ENCODE measurements around the gene EHMT1. TPM values are rescaled to one million over a fixed set of nuclear protein-coding genes. Genes with fewer than 3 reads are reported as not detected.

Gene EHMT1
- polyA plus RNA-seq, 3 donors = 10.1 to 46.5 (median 15.0) TPM

DNA sequence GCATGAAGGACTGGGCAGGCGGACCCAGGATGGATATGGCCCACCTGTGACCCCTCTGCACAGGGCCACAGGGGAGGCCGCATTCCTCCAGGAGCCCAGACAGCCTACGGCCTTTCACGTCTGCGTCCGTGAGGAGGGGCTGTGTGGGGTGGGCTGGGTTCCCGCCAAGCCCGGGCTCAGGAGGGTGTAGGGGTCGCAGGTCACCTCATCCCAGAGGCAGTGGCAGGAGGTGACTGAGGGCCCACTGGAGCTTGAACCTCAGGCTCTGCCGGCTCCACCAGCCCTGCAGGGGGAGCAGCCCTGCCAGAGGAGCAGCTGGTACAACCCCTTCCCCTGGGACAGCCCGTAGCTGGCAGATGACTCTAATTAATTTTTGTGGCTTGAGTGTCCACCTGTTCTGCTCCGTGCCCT is 218.0 kb downstream of the EHMT1 start:
- Histone ChIP-seq H3K9me3 (replicated peaks in 1 of 2; ENCODE audit: control insufficient read depth in 1 of 2, insufficient read depth in 1 of 2, low read length in 2 of 2) (peaks cover 0 to 19% of the 10 kb centered on the region in 2 donors), H3K27ac (ENCODE audit: low read depth in 1 of 2, low read length in 2 of 2) (no peak overlapping the region), H3K79me2 (ENCODE audit: insufficient read depth, low read length) (no peaks in the 10 kb centered on the region), H3K4me3 (replicated peaks in 1 of 3; ENCODE audit: low read depth in 2 of 3, low read length in 3 of 3) (no peak overlapping the region), H3K4me1 (ENCODE audit: control insufficient read depth in 1 of 2, insufficient read depth in 2 of 2, low read length in 2 of 2) (no peaks in the 10 kb centered on the region), H2AFZ (ENCODE audit: insufficient read depth, low read depth, low read length, poor library complexity, severe bottlenecking) (no peak overlapping the region), H3K4me2 (replicated peaks; ENCODE audit: extremely low read depth, low read length, poor library complexity, severe bottlenecking) (no peak overlapping the region), H3K36me3 (replicated peaks in 1 of 2; ENCODE audit: control insufficient read depth in 1 of 2, insufficient read depth in 2 of 2, low read length in 2 of 2) (peaks cover 46 to 54% of the 10 kb centered on the region in 2 donors), H4K20me1 (ENCODE audit: insufficient read depth, low read length) (no peaks in the 10 kb centered on the region), H3K9ac (ENCODE audit: insufficient read depth, low read length, poor library complexity, severe bottlenecking) (no peak overlapping the region), H3K27me3 (ENCODE audit: control insufficient read depth in 2 of 2, insufficient read depth in 2 of 2, low read length in 2 of 2) (no peaks in the 10 kb centered on the region)
- Mint-ChIP-seq H3K4me3 (no peak overlapping the region), H3K9me3 (peaks cover 5 to 21% (median 9%) of the 10 kb centered on the region in 7 donors), H3K27ac (no peak overlapping the region), H3K36me3 (peaks cover 28 to 47% of the 10 kb centered on the region in 2 donors), H3K4me1 (no peaks in the 10 kb centered on the region), H3K27me3 (ENCODE audit: low read depth in 3 of 3) (peaks cover 0 to 2% (median 0%) of the 10 kb centered on the region in 3 donors)
- no peak for DNase-seq
- TF ChIP-seq, protein P1, sequence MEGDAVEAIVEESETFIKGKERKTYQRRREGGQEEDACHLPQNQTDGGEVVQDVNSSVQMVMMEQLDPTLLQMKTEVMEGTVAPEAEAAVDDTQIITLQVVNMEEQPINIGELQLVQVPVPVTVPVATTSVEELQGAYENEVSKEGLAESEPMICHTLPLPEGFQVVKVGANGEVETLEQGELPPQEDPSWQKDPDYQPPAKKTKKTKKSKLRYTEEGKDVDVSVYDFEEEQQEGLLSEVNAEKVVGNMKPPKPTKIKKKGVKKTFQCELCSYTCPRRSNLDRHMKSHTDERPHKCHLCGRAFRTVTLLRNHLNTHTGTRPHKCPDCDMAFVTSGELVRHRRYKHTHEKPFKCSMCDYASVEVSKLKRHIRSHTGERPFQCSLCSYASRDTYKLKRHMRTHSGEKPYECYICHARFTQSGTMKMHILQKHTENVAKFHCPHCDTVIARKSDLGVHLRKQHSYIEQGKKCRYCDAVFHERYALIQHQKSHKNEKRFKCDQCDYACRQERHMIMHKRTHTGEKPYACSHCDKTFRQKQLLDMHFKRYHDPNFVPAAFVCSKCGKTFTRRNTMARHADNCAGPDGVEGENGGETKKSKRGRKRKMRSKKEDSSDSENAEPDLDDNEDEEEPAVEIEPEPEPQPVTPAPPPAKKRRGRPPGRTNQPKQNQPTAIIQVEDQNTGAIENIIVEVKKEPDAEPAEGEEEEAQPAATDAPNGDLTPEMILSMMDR (IDR thresholded peaks at IDR 0.05) = no peak
- intact Hi-C loops (cut with micrococcal nuclease) = no loop called here
- WGBS (ENCODE audit: insufficient coverage) = 87% methylated on average over 12 of the region's 12 CpGs

DNA sequence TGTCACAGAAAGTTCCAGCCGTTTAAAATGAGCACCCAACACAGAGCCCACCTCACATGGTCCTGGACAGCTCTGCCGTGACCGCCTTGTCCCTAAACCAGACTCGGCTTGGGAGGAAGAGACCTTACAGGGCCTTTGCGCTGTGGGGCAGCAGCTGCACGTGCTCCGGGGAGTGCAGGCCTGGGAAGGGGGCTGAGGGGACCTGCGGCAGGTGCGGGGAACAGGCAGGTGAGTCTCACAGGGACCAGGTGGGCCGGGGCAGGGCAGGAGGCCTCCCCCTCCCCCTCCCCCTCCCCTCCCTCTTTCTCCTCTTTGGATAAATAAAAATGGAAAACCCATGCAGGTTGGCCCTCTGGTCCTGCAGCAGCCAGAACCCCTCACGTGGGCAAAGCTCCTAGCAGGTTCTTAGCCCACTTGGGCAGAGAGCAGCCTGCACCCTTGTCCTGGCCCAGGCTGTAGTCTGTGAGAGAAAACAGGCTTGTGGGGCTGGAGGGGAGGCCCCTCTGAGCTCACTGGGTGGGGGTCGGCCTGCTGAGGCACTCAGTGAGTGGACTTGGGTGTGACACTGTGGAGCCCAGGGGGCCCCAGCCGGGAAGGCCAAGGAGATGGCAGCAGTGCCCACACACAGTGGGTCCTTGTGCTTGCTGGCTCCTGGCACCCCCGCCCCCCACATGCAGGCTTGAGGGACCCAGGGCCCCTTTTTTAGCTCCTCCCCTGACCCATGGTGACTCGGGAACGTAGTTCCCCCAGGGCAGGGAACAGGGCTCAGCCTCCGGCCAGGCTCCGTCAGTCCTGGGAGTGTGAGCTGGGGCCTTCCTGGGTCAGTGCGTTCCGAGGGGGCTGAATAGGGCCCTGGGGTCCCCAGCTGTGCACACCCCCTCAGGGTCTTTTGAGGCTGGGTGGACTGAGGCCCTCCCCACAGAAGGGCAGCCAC is 218.8 kb downstream of the EHMT1 start:
- Mint-ChIP-seq H3K36me3 (peaks cover 26 to 40% of the 10 kb centered on the region in 2 donors), H3K4me3 (no peak overlapping the region), H3K4me1 (no peaks in the 10 kb centered on the region), H3K9me3 (peaks cover 5 to 21% (median 9%) of the 10 kb centered on the region in 7 donors), H3K27ac (peak overlapping the region in 1 of 7 donors; percentile 16), H3K27me3 (ENCODE audit: low read depth in 3 of 3) (peaks cover 0 to 2% (median 0%) of the 10 kb centered on the region in 3 donors)
- Histone ChIP-seq H3K4me1 (ENCODE audit: control insufficient read depth in 1 of 2, insufficient read depth in 2 of 2, low read length in 2 of 2) (no peaks in the 10 kb centered on the region), H3K4me2 (replicated peaks; ENCODE audit: extremely low read depth, low read length, poor library complexity, severe bottlenecking) (no peak overlapping the region), H3K27ac (ENCODE audit: low read depth in 1 of 2, low read length in 2 of 2) (no peak overlapping the region), H3K9me3 (replicated peaks in 1 of 2; ENCODE audit: control insufficient read depth in 1 of 2, insufficient read depth in 1 of 2, low read length in 2 of 2) (peaks cover 0 to 19% of the 10 kb centered on the region in 2 donors), H2AFZ (ENCODE audit: insufficient read depth, low read depth, low read length, poor library complexity, severe bottlenecking) (no peak overlapping the region), H3K36me3 (replicated peaks in 1 of 2; ENCODE audit: control insufficient read depth in 1 of 2, insufficient read depth in 2 of 2, low read length in 2 of 2) (peaks cover 39 to 47% of the 10 kb centered on the region in 2 donors), H3K27me3 (ENCODE audit: control insufficient read depth in 2 of 2, insufficient read depth in 2 of 2, low read length in 2 of 2) (no peaks in the 10 kb centered on the region), H3K9ac (ENCODE audit: insufficient read depth, low read length, poor library complexity, severe bottlenecking) (no peak overlapping the region), H4K20me1 (ENCODE audit: insufficient read depth, low read length) (no peaks in the 10 kb centered on the region), H3K4me3 (replicated peaks in 1 of 3; ENCODE audit: low read depth in 2 of 3, low read length in 3 of 3) (no peak overlapping the region), H3K79me2 (ENCODE audit: insufficient read depth, low read length) (no peaks in the 10 kb centered on the region)
- intact Hi-C loops (cut with micrococcal nuclease) = no loop called here
- TF ChIP-seq, protein P1 (IDR thresholded peaks at IDR 0.05) = no peak
- DNase-seq = no peak
- WGBS (ENCODE audit: insufficient coverage) = 96% methylated on average over 11 of the region's 20 CpGs
